ENCODE measurements around the gene APOBEC2. TPM values are rescaled to one million over a fixed set of nuclear protein-coding genes. Genes with fewer than 3 reads are reported as not detected.
A peak's percentile ranks its signal among the peaks of the same experiment; 100 is the strongest.

The APOBEC2 gene
- total RNA-seq, 2 donors from 2014 or later: 2.3 to 4.0 TPM

DNA sequence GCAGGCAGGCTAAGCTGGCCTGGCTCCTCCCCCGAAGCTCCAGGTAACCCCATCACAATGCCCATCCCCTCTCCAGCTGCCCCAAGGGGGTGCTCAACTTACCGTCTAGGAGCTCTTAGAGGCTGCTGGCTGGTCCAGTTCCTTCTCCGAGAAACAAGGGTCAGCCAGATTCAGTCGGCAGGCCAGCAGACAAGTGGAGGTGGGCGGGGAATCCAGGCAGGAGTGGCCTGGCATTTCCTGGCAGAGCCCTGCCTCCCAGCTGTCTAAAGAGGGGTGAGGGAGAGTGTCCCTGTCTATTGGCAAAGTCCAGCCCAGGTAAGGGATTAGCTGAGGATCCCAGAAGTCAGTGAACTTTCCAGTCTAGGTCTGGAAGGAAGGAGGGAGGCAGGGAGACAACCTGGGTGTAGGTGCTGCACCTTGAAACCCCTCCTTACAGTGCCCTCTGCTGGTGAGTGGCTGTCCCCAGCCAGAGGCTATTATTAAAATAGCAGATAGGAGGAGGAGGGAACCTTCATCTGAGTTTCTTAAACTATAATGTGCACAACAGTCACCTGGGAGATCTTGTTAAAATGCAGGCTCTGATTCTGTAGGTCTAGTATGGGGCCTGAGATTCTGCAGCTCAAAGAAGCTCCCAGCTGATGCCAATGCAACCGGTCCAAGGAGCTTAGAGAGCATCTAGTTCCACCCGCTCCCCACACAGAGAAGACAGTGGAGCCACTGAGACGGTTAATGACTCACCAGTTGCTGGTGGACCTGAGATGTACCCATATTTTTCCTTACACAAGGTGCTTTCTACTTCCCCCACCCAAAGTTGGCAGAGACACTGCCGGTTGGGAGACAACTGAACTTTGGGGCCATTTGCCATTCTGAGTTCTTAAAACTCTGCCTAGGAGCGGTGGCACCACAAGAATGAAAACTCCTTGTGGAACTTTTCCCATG is 13.7 kb upstream of the APOBEC2 start, which contains the start of gene UNC5CL:
UNC5CL (minus strand) TSS at position 162 of the 939 bp plus-strand sequence. CDS start 4,147 bp downstream, outside the sequence.
- intact Hi-C loops (cut with DNase I): no loop called here
- Histone ChIP-seq H3K4me3 (peak within 1 kb of the TSS in 1 of 2 donors; percentile 4), H3K9me3 (no peaks in the 10 kb centered on the region), H3K27ac (peak within 1 kb of the TSS; percentile 81 to 90 (median 86)), H3K27me3 (no peaks in the 10 kb centered on the region), H3K36me3 (replicated peaks in 1 of 2; ENCODE audit: insufficient read depth in 1 of 2, low read depth in 2 of 2) (no peaks in the 10 kb centered on the region), H3K4me1 (peaks cover 76% of the 10 kb centered on the region)
- peak; percentile 82 to 83 (median 82) for DNase-seq
- peak in 2 of 3 donors; percentile 33 to 50 for TF ChIP-seq POLR2A (IDR thresholded peaks at IDR 0.05)
- TF ChIP-seq, protein P1, sequence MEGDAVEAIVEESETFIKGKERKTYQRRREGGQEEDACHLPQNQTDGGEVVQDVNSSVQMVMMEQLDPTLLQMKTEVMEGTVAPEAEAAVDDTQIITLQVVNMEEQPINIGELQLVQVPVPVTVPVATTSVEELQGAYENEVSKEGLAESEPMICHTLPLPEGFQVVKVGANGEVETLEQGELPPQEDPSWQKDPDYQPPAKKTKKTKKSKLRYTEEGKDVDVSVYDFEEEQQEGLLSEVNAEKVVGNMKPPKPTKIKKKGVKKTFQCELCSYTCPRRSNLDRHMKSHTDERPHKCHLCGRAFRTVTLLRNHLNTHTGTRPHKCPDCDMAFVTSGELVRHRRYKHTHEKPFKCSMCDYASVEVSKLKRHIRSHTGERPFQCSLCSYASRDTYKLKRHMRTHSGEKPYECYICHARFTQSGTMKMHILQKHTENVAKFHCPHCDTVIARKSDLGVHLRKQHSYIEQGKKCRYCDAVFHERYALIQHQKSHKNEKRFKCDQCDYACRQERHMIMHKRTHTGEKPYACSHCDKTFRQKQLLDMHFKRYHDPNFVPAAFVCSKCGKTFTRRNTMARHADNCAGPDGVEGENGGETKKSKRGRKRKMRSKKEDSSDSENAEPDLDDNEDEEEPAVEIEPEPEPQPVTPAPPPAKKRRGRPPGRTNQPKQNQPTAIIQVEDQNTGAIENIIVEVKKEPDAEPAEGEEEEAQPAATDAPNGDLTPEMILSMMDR (IDR thresholded peaks at IDR 0.05): peak; percentile 70 to 94 (median 90)
- 46 to 58% methylated on average over 7 to 10 of the region's 10 CpGs for WGBS, 2 donors
- peak; percentile 75 for ATAC-seq

DNA sequence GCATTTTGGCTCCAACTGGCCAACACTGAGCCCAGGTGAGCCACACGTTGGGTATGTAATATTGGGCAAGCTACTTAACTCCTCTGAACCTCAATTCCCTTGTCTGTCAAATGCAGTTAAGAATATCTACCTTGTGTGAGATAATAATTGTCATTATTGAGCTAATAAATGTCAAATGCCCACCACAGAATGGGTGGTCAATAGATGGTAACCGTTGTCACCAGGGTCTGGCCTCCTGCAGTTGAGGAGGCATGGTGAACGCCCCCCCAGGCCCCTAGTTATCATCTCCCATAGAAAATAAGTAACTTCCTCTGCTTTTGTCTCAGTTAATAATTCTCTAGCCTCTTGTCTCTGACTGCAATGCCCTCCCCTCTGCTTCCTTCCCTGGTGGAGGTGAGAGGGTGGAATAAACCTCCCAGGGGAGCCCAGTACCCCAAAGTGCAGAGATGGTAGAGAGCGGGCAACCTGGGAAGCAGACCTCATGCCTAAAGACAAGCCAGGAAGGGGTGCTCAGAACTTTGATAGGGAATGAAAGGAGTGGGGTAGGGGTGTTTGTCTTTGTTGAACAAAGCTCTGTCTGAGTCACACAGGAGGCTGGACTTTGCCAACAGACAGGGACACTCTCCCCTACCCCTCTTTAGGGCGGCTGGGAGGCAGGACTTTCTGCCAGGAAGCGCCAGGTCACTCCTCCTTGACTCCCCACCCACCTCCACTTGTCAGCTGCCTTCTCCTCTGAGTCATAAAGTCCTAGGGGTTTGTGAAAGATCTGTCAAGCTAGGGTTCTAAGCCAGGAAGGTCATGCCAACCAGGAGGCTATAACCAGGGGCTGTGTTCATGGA is 12.7 kb upstream of the APOBEC2 start:
- 18 to 19% methylated on average over 6 of the region's 6 CpGs for WGBS, 2 donors
- Histone ChIP-seq H3K9me3 (no peaks in the 10 kb centered on the region), H3K27me3 (no peaks in the 10 kb centered on the region), H3K36me3 (replicated peaks in 1 of 2; ENCODE audit: insufficient read depth in 1 of 2, low read depth in 2 of 2) (no peaks in the 10 kb centered on the region), H3K27ac (peak overlapping the region; percentile 81 to 90 (median 86)), H3K4me3 (no peak overlapping the region), H3K4me1 (peaks cover 79% of the 10 kb centered on the region)
- TF ChIP-seq POLR2A (IDR thresholded peaks at IDR 0.05): no peak
- TF ChIP-seq, protein P1 (IDR thresholded peaks at IDR 0.05): no peak
- peak; percentile 83 for ATAC-seq
- intact Hi-C loops (cut with DNase I): no loop called here
- DNase-seq: peak; percentile 78 to 93 (median 84)

DNA sequence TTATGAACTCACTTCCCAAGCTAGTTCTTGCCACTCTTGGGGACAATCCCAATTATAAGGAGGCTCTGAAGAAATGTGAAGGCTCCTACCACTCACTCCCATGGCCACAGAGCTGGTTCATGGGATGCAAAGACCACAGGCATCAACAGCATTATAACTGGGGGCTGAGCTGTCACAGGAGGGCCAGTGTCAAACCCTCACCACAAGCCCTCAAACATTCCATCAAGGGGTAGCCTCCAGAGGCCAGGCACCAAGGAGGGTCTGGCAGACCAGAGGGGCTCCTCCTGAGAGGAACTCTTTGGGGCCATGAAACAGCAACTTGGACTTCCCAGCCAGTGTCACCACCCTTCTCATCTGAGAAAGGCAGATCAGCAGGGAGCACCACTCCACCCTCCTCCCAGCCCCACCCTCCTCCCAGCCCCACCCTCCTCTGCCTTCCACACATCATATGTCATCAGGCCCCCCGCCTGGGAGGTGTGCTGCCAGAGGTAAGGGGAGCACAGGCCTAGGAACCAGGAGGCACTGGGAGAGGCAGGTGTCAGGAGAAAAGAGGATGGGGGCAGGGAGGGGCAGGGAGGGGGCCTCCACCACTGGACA is 12.0 kb upstream of the APOBEC2 start:
- intact Hi-C loops (cut with DNase I): no loop called here
- no peaks in the 10 kb centered on the region for H3K36me3 ChIP-seq (replicated peaks in 1 of 2; ENCODE audit: insufficient read depth in 1 of 2, low read depth in 2 of 2)
- peak overlapping the region; percentile 81 to 90 (median 86) for H3K27ac ChIP-seq
- no peak for TF ChIP-seq POLR2A (IDR thresholded peaks at IDR 0.05)
- TF ChIP-seq, protein P1 (IDR thresholded peaks at IDR 0.05): no peak
- H3K4me3 ChIP-seq: no peak overlapping the region
- WGBS, 2 donors: 65 to 83% methylated on average over 1 of the region's 1 CpG
- peaks cover 79% of the 10 kb centered on the region for H3K4me1 ChIP-seq
- ATAC-seq (no peak), DNase-seq (no peak)
- no peaks in the 10 kb centered on the region for H3K9me3 ChIP-seq
- no peaks in the 10 kb centered on the region for H3K27me3 ChIP-seq

DNA sequence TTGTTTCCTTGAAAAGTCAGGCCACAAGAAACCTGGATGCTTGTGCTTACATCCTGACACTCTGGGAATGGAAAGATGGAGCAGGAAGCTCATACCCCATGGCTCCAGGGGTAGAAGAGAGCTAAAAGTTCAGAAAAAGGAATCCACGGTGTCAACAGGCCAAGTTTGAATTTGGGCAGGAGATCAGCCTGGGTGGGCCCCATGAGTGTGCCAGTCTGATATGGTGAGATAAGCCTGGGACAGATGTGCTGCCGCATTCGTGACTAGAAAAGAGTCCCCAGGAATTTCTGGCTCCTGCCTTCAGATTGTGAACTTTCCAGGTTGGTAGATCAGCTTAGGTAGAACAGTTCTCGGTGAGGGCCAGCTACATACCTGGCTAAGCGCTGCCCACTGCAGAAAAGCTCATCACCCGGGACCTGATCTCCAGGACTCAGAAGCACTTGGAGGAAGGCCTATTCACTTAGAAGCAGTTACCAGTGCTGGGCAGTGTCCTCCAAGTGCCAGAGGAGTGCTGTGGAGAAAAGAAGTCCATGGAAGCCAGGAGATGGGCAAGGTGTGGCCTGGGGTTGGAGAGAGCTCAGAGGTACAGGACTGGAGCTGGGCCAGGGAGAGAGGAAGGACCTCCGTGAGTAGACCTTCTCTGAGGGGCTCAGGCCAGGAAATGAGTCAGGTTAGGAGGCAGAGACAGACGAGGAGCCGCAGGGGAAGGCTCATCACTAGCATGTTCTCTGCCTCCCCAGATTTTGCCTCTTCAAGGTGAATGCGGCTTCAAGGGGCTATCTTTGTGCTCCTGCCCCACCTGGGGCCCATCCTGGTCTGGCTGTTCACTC is 10.6 kb upstream of the APOBEC2 start, which contains the start of gene TSPO2:
TSPO2 (plus strand) TSS at position 242 of the 830 bp plus-strand sequence; CDS start at position 761, 519 bp downstream.
- WGBS, 2 donors: 72 to 82% methylated on average over 7 to 10 of the region's 10 CpGs

More for the DNA sequence above, 10.6 kb upstream of the APOBEC2 start, which contains the start of gene TSPO2:
- Histone ChIP-seq H3K27ac (peak within 1 kb of the TSS; percentile 81 to 90 (median 86)), H3K36me3 (replicated peaks in 1 of 2; ENCODE audit: insufficient read depth in 1 of 2, low read depth in 2 of 2) (no peaks in the 10 kb centered on the region), H3K4me1 (peaks cover 76% of the 10 kb centered on the region), H3K9me3 (no peaks in the 10 kb centered on the region), H3K4me3 (no peak within 1 kb of the TSS), H3K27me3 (no peaks in the 10 kb centered on the region)
- DNase-seq (no peak), ATAC-seq (no peak)
- TF ChIP-seq, protein P1 (IDR thresholded peaks at IDR 0.05): no peak
- TF ChIP-seq POLR2A (IDR thresholded peaks at IDR 0.05): no peak
- intact Hi-C loops (cut with DNase I): no loop called here
